Measurements from ENCODE around the gene FUZ. TPM values are rescaled to one million over a fixed set of nuclear protein-coding genes. Genes with fewer than 3 reads are reported as not detected.
A peak's percentile ranks its signal among the peaks of the same experiment; 100 is the strongest.

The FUZ gene
- total and polyA plus RNA-seq, 2 donors (not counting 1 experiment from before 2014, with no cell fraction given): 30.2 to 31.5 TPM

DNA sequence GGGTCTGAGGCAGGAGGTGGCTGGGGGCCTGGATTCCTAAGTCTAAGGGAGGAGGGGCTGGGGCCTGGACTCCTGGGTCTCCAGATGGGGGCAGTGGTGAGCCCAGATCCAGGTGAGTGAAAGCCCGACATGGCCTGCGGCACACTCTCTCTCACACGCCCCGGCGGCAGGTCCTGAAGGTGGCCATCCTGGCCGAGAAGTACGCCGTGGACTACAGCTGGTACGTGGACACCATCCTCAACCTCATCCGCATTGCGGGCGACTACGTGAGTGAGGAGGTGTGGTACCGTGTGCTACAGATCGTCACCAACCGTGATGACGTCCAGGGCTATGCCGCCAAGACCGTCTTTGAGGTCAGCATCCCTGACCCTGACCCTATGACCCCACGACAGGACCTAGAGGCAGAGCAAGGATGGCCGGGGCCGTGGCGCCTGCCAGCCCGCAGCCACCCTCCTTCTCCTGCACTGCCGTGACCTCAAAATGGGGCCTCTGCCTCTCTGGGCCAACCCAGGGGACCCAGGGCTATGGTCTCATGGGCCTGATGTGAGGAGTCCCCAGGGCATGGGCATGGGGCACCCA is 13.2 kb downstream of the FUZ start:
- no peaks in the 10 kb centered on the region for H3K27me3 ChIP-seq (replicated peaks in 1 of 4; ENCODE audit: control extremely low read depth in 1 of 4, control insufficient read depth in 3 of 4, insufficient read depth in 4 of 4, low read length in 3 of 4)
- H3K36me3 ChIP-seq (replicated peaks in 1 of 2; ENCODE audit: control extremely low read depth in 1 of 2, control insufficient read depth in 1 of 2, extremely low read depth in 1 of 2, insufficient read depth in 2 of 2, low read length in 1 of 2): peaks cover 0 to 79% of the 10 kb centered on the region in 2 experiments

DNA sequence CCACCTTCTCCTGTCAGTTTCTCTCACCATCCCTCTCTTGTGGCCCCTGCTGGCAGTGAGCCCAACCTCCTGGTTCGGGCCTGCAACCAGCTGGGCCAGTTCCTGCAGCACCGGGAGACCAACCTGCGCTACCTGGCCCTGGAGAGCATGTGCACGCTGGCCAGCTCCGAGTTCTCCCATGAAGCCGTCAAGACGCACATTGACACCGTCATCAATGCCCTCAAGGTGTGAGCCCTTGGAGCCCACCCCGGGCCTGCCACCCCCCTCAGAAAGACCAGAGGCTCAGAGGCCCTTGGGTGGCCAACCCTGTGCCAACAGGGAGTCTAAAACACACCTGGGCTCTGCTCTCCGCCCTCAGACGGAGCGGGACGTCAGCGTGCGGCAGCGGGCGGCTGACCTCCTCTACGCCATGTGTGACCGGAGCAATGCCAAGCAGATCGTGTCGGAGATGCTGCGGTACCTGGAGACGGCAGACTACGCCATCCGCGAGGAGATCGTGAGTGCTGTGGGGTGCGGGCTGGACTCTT is 13.8 kb downstream of the FUZ start:
- 99% methylated on average over 28 of the region's 28 CpGs for WGBS (ENCODE audit: insufficient coverage)
- peaks cover 0 to 3% (median 0%) of the 10 kb centered on the region in 3 donors for H3K9me3 ChIP-seq (ENCODE audit: control extremely low read depth in 1 of 3, control insufficient read depth in 2 of 3, insufficient read depth in 1 of 3, low read length in 2 of 3)
- Mint-ChIP-seq H3K4me1 (no peaks in the 10 kb centered on the region), H3K9me3 (ENCODE audit: insufficient read depth) (no peaks in the 10 kb centered on the region), H3K27ac (no peak overlapping the region), H3K27me3 (no peaks in the 10 kb centered on the region), H3K4me3 (no peak overlapping the region)
- POLR2A ChIA-PET: no interaction called here
- H3K9ac ChIP-seq (ENCODE audit: low read length): no peak overlapping the region
- H3K4me1 ChIP-seq (ENCODE audit: control insufficient read depth in 2 of 2, insufficient read depth in 2 of 2, low read length in 2 of 2): no peaks in the 10 kb centered on the region
- intact Hi-C loops (cut with micrococcal nuclease): no loop called here
- H3K79me2 ChIP-seq (ENCODE audit: control insufficient read depth, insufficient read depth, low read length): no peaks in the 10 kb centered on the region
- H3K27ac ChIP-seq (ENCODE audit: low read length in 2 of 2): no peak overlapping the region
- CTCF ChIA-PET: no interaction called here
- no peak for DNase-seq
- no peak overlapping the region for H3K4me2 ChIP-seq (replicated peaks; ENCODE audit: low read depth, low read length, poor library complexity, severe bottlenecking)
- H3K27me3 ChIP-seq (replicated peaks in 1 of 4; ENCODE audit: control extremely low read depth in 1 of 4, control insufficient read depth in 3 of 4, insufficient read depth in 4 of 4, low read length in 3 of 4): no peaks in the 10 kb centered on the region
- TF ChIP-seq EZH2 (IDR thresholded peaks at IDR 0.05; ENCODE audit: borderline replicate concordance, insufficient read depth, low read depth, low read length, poor library complexity, severe bottlenecking): no peak
- TF ChIP-seq, protein P1, sequence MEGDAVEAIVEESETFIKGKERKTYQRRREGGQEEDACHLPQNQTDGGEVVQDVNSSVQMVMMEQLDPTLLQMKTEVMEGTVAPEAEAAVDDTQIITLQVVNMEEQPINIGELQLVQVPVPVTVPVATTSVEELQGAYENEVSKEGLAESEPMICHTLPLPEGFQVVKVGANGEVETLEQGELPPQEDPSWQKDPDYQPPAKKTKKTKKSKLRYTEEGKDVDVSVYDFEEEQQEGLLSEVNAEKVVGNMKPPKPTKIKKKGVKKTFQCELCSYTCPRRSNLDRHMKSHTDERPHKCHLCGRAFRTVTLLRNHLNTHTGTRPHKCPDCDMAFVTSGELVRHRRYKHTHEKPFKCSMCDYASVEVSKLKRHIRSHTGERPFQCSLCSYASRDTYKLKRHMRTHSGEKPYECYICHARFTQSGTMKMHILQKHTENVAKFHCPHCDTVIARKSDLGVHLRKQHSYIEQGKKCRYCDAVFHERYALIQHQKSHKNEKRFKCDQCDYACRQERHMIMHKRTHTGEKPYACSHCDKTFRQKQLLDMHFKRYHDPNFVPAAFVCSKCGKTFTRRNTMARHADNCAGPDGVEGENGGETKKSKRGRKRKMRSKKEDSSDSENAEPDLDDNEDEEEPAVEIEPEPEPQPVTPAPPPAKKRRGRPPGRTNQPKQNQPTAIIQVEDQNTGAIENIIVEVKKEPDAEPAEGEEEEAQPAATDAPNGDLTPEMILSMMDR (IDR thresholded peaks at IDR 0.05): no peak
- no peaks in the 10 kb centered on the region for H4K20me1 ChIP-seq (ENCODE audit: control insufficient read depth, insufficient read depth, low read length, poor library complexity, severe bottlenecking)
- H3K36me3 ChIP-seq (replicated peaks in 1 of 2; ENCODE audit: control extremely low read depth in 1 of 2, control insufficient read depth in 1 of 2, extremely low read depth in 1 of 2, insufficient read depth in 2 of 2, low read length in 1 of 2): peaks cover 0 to 82% of the 10 kb centered on the region in 2 experiments
- H3K4me3 ChIP-seq (ENCODE audit: control extremely low read depth in 1 of 5, extremely low read depth in 1 of 5, insufficient read depth in 1 of 5, low read depth in 2 of 5, low read length in 4 of 5): no peak overlapping the region
- H2AFZ ChIP-seq (ENCODE audit: insufficient read depth, low read depth, low read length, poor library complexity, severe bottlenecking): no peak overlapping the region
- ATAC-seq (ENCODE audit: low read depth): no peak

More for the DNA sequence above, 13.2 kb downstream of the FUZ start:
- H3K79me2 ChIP-seq (ENCODE audit: control insufficient read depth, insufficient read depth, low read length): no peaks in the 10 kb centered on the region
- H3K4me1 ChIP-seq (ENCODE audit: control insufficient read depth in 2 of 2, insufficient read depth in 2 of 2, low read length in 2 of 2): no peaks in the 10 kb centered on the region
- no peak overlapping the region for H3K4me3 Mint-ChIP-seq
- DNase-seq: peak; percentile 33
- no peak overlapping the region for H2AFZ ChIP-seq (ENCODE audit: insufficient read depth, low read depth, low read length, poor library complexity, severe bottlenecking)
- no peak overlapping the region for H3K27ac Mint-ChIP-seq
- TF ChIP-seq, protein P1 (IDR thresholded peaks at IDR 0.05): peak; percentile 27
- TF ChIP-seq EZH2 (IDR thresholded peaks at IDR 0.05; ENCODE audit: borderline replicate concordance, insufficient read depth, low read depth, low read length, poor library complexity, severe bottlenecking): no peak
- no peak overlapping the region for H3K9ac ChIP-seq (ENCODE audit: low read length)
- no peak overlapping the region for H3K4me3 ChIP-seq (ENCODE audit: control extremely low read depth in 1 of 5, extremely low read depth in 1 of 5, insufficient read depth in 1 of 5, low read depth in 2 of 5, low read length in 4 of 5)
- ChIA-PET POLR2A (no interaction called here), CTCF (no interaction called here)
- no peaks in the 10 kb centered on the region for H3K27me3 Mint-ChIP-seq
- H3K9me3 ChIP-seq (ENCODE audit: control extremely low read depth in 1 of 3, control insufficient read depth in 2 of 3, insufficient read depth in 1 of 3, low read length in 2 of 3): peaks cover 0 to 3% (median 0%) of the 10 kb centered on the region in 3 donors
- intact Hi-C loops (cut with micrococcal nuclease): no loop called here
- no peaks in the 10 kb centered on the region for H4K20me1 ChIP-seq (ENCODE audit: control insufficient read depth, insufficient read depth, low read length, poor library complexity, severe bottlenecking)
- WGBS (ENCODE audit: insufficient coverage): 98% methylated on average over 20 of the region's 25 CpGs
- ATAC-seq (ENCODE audit: low read depth): peak; percentile 17
- no peaks in the 10 kb centered on the region for H3K4me1 Mint-ChIP-seq
- no peaks in the 10 kb centered on the region for H3K9me3 Mint-ChIP-seq (ENCODE audit: insufficient read depth)
- H3K27ac ChIP-seq (ENCODE audit: low read length in 2 of 2): no peak overlapping the region
- no peak overlapping the region for H3K4me2 ChIP-seq (replicated peaks; ENCODE audit: low read depth, low read length, poor library complexity, severe bottlenecking)
